Central memory CD4-positive, alpha-beta T cell (primary cell): Measurements from ENCODE around the gene RNF31.
A peak's percentile ranks its signal among the peaks of the same experiment; 100 is the strongest.
"Not testable (repeated sequence)": the region's sequence is repeated elsewhere in the genome, so short reads cannot be mapped to it uniquely, and the experiment has no call there.

Source experiments
- DNase-seq: peaks from one replicate; pipeline ENCODE4 v3.0.0; 2022
- total RNA-seq, 3 experiments: gene quantifications; one replicate each; lab custom pipeline; 2026; lab: John Stamatoyannopoulos, UW

The RNF31 gene
- total RNA-seq: 2.0 to 3.9 (median 2.0) reads per million in 3 experiments

- DNase-seq: peak; percentile 96
Measured at GRCh38 chr14:24146978-24147760, at the start of gene RNF31. Gene RNF31, plus strand, starts transcription at chr14:24147498. Its CDS starts 201 bp downstream, at chr14:24147699.

DNA sequence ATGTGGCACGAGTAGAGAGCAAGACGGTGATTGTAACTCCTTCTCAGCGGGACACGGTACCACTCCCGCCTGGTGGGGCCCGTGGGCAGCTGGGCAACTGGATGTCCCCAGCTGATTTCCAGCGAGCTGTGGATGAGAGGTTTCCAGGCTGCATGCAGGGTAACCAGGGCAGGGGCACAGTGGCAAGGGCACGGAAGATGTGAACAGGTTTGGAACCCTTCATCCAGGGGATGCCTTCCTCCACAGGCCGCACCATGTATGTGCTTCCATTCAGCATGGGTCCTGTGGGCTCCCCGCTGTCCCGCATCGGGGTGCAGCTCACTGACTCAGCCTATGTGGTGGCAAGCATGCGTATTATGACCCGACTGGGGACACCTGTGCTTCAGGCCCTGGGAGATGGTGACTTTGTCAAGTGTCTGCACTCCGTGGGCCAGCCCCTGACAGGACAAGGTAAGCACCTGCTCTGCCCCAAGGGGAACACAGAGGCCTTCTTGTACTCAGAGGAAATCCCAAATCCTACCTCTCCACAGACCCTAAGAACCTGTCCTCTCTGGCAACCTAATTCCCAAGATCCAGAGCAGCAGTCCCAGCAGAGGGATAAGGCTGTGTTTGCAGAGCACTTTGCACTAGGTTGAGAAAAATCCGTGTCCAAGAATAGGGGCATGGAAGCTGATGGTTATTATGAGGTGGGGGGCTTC lies 48.9 kb upstream of the RNF31 start:
- DNase-seq: no peak

- no peak for DNase-seq
Measured at GRCh38 chr14:24098927-24099813, 48.1 kb upstream of the RNF31 start.

GRCh38 chr14:24100197-24100981 lies 46.9 kb upstream of the RNF31 start:
- DNase-seq: no peak

DNA sequence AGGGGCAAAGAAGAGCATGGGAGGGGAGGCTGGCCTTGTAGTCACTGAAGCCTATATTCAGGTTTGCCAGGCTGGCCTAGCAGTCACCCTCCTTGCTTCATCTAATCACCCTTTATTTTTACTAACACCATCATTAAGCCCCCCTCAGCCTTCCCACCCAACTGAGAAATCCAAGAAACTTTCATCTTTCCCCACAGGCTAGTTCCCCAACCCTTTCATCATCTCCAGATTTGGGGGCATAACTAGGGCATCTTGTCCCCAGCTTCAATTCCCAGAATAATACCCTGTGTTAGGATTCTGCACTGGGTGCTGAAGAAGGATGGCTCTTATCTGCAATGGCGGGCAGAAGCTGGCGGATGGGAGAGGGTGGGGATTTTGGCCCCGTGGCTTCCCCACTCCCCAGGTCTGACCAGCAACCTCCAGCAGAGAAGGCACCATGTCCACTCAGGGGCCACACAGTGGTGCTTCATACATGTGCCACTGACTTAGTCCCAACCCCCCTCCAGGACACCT lies 46.3 kb upstream of the RNF31 start:
- no peak for DNase-seq

- no peak for DNase-seq
Measured at GRCh38 chr14:24102357-24103048, 44.8 kb upstream of the RNF31 start.

- no peak for DNase-seq
Measured at GRCh38 chr14:24103451-24103850, 43.8 kb upstream of the RNF31 start.

GRCh38 chr14:24105609-24106239 lies 41.6 kb upstream of the RNF31 start:
- not testable (repeated sequence) for DNase-seq

- no peak for DNase-seq
Measured at GRCh38 chr14:24106672-24107271, 40.5 kb upstream of the RNF31 start.

DNA sequence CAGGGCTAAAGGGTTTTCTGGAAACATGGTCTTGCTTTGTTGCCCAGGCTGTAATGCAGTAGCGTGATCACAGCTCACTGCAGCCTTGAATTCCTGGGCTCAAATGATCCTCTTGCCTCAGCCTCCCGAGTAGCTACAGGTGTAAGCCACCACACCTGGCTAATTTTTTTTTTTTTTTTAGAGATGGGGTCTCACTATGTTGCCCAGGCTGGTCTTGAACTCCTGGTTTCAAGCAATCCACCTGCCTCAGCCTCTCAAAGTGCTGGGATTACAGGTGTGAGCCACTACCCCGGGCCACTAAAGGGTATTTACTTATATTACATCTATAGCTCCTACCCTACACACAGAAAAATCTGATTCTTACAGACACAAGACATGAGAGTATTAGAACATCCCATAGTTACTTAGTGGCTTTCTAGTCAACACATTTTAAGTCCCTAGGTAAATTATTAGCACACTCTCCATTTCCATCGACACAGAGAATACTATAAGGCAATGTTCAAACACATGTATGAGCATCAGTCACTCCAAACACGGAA lies 38.9 kb upstream of the RNF31 start:
- DNase-seq: no peak

DNA sequence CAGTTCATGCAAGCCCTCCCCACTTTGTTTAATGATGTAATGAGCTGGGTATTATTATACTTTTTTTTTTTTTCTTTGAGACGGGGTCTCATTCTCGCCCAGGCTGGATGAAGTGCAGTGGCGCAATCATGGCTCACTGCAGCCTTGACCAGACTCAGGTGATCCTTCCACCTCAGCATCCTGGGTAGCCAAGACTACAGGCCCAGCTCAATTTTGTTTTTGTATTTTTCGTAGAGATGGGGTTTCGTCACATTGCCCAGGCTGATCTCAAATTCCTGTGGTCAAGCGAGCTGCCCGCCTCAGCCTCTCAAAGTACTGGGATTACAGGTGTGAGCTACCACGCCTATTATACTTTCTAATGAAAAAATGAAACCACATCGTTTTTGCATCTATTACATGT lies 37.2 kb upstream of the RNF31 start:
- DNase-seq: no peak

GRCh38 chr14:24110523-24110922 lies 36.8 kb upstream of the RNF31 start:
- no peak for DNase-seq

- no peak for DNase-seq
Measured at GRCh38 chr14:24113379-24113800, 33.9 kb upstream of the RNF31 start.

GRCh38 chr14:24113801-24114531 lies 33.3 kb upstream of the RNF31 start:
- peak; percentile 86 for DNase-seq

DNA sequence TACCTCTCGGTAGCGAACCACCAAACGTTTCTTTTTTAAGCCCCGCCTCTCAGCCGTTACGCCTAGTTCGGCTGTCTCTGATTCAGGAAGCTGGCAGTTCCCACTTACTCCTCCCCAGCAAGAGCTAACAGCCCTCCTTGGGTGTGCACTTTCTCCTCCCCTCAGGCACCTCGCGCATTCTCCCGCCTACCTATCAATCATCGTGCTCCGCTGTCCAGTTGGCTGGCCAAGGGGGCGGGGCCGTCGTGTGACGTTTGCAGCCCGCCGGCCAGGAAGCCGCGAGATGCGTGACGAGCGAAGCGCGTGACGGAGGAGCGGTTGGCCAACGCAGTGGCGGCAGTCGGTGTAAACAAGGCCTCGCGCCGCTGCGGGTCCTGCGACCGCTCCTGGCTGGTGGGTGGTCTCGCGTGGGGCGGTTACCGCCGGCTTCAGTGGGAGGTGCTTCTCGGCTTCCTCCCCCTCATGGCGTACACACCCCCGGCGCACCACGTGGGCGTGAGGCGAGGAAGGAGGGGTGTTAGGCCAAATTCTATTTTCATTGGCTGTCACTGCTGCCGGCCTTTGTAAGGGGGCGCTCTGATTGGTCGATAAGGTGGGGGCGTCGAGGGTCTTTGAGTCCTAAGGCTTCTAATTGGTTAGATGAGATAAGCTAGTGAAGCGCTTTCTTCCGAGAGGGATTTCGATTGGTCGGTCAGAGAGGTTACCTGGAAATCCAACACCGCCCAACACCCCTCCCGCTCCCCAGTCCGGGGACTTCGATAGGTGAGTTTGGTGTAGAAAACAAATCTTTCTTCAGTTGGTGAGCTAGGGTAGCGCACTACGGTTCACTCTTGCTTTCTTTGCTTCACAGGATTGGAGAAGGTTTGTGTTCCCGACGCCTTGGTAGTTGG lies 32.5 kb upstream of the RNF31 start, which contains the start of the genes DCAF11 and NRL:
Gene DCAF11 (plus strand): TSS at position 246 of the 890 bp plus-strand sequence. CDS start 818 bp downstream, outside the sequence.
Gene NRL (minus strand): TSS at position 418 of the 890 bp plus-strand sequence. CDS start 32,101 bp downstream, outside the sequence.
- DNase-seq: peak; percentile 100

GRCh38 chr14:24115422-24116127 lies 31.7 kb upstream of the RNF31 start:
- no peak for DNase-seq

DNA sequence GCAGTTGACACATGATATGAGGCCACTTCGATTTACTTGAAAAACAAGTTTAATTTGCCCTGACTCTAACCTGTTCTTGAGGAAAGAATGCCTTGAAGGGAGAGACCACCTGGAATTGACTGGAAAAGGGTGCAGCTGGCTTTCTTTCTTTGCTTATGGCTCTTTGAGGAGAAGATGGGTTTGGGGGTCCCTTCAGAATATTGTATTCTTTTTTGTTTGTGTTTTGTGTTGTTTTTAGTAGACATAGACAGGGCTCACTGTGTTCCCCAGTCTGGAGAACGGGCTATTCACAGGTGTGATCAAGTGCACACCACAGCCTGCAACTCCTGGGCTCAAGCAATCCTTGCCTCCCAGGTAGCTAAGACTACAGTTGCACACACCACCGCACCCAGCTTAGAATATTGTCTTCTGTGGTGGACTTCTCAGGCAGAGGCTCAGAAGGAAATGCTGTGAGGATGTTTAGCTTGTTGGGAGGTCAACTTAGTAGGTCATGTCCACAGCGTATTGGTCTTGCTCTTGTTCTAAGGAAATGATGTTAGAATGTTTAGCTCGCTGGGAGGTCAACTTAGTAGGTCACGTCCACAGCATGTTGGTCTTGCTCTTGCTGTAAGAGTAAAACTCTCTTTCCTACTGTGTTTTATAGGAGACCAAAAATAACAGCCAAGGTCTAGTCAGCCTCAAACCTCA lies 31.0 kb upstream of the RNF31 start:
- DNase-seq: no peak
